ENCODE data around the gene CST9.
"Not testable (repeated sequence)": the region's sequence is repeated elsewhere in the genome, so short reads cannot be mapped to it uniquely, and the experiment has no call there.

Gene CST9

GRCh38 chr20:23623666-23624323 lies 18.1 kb upstream of the CST9 start:
- DNase-seq (ENCODE audit: low read depth), result no peak

DNA sequence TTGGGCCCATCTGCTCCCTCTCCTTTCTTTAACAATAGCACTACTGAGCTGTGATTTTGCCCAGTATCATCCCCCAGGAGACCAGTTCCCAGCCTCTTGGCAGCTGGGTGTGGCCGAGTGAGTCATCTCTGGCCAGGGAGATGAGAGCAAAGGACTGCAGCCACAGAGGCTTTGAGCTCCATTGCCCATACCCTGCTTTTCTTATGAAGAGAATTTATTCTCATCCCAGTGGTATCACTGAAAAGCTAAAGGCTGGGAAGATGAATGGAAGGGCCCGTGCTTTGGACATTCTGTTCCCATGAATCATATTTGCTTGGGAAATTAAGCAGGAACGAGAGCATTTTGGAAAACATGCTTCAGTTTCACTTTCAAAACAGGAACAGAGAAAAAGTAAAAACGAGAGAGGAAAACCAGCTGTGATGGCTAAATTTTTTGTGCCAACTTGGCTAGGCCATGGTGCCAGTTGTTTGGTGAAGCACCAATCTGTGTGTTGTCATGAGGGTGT lies 17.2 kb upstream of the CST9 start:
- no peak for DNase-seq (ENCODE audit: low read depth)

DNA sequence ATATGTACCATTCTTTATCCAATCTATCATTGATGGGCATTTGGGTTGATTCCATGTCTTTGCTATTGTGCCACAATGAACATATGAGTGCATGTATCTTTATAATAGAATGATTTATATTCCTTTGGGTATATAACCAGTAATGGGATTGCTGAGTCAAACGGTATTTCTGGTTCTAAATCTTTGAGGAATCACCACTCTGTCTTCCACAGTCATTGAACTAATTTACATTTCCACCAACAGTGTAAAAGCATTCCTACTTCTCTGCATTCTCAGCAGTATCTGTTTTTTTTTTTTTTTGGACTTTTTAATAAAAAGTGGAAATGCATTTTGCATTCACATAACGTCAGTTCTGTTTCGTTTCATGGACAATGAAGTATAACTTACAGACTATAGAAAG lies 16.7 kb upstream of the CST9 start:
- DNase-seq (ENCODE audit: low read depth), result not testable (repeated sequence)

DNA sequence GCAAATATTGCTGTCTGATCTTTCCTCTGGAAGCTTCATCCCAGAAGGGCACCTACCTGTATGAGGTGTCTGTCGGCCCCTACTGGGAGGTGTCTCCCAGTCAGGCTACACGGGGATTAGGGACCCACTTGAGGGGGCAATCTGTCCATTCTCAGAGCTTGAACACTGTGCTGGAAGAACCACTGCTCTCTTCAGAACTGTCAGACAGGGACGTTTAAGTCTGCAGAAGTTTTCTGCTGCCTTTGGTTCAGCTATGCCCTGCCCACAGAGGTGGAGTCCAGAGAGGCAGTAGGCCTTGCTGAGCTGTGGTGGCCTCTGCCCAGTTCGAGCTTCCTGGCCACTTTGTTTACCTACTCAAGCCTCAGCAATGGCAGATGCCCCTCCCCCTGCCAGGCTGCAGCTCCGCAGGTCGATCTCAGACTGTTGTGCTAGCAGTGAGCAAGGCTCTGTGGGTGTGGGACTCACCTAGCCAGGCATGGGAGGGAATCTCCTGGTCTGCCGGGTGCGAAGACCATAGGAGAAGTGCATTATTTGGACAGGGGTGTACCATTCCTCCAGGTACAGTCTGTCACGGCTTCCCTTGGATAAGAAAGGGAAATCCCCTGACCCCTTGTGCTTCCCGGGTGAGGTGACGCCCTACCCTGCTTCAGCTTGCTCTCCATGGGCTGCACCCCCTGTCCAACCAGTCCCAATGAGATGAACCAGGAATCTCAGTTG lies 15.1 kb upstream of the CST9 start:
- DNase-seq (ENCODE audit: low read depth), result not testable (repeated sequence)

DNA sequence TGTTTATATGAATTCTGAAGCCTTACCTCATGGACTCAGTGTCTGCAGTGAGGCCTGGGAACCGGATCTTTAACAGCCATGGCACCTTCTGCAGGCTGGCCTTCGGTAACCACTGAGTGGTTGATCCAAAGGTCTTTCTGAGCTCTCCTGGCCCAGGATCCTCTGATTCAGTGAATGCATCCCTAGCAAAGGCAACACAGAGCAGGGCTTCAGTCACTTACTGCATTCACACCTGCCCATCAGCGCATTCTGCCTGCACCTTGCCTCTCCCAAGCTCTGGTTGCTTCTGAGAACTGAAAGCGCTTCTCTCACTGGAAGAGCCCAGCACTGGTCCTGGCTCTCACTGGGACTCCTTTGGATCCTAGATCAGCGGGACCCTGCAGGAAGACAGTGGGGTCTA lies 8.4 kb upstream of the CST9 start:
- no peak for DNase-seq (ENCODE audit: low read depth)

DNA sequence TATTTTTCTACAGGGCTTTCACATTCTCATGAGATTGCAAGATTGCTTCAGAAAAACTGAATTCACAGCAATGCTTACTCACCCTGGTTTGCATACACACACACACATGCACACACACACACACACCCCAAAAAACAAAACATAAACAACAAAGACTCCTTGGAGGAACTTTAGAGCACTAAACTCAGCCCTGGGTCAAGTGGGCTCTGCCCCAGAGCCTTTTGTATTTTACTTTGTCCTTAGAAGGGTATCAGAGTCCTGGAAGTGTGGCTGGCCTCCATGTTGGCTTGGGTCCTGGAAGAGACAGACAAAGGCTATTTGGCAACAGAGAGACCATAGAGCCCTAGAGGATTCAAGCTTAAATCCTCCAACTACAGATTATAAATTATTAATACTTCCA lies 8.0 kb upstream of the CST9 start:
- no peak for DNase-seq (ENCODE audit: low read depth)

DNA sequence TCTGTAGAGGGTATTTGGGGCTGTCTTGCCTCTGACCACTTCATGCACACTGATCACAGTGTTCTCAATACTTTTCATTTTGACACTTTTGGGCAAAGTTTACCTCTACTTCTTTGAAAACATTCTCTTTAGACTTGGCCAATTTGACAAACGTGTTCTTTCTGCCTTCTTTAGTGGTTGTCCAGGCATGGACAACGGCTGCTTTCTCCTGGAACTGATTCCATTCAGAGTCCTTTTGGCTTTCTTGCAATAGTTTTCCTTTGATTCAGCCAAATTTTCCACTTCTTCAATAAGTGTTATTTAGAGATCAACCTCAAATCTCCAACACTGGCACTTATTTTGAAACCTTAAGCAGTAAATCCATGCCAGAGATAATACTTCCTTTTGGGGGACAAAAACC lies 6.7 kb upstream of the CST9 start:
- no peak for DNase-seq (ENCODE audit: low read depth)

DNA sequence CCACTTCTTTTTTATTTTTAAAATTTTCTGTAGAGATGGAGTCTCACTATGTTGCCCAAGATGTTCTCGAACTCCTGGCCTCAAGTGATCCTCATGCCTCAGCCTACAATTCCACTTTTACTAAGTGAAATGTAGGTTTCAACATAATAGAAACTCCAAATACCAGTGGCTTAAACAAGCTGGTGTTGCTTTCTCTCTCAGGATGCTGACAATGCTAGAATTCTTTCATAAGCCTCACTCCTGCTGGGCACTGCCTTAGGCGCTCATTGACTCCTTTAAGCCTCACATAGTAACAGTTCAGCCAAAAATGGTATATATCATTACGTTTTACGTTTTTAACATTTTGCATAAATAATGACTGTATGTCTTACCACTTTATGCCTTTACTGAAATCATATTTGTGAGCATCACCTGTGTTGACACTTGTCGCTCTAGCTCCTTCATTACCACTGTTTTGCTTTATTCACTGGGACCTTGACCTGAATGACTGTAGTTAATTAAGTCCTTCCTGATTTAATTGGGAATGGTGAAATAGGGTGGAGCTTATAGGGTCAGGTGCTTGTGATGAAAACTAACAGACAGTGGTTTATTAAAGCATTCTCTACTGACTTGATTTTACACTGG lies 3.9 kb upstream of the CST9 start:
- DNase-seq (ENCODE audit: low read depth), result no peak

GRCh38 chr20:23608251-23608846 lies 2.6 kb upstream of the CST9 start:
- no peak for DNase-seq (ENCODE audit: low read depth)

- no peak for DNase-seq (ENCODE audit: low read depth)
Measured at GRCh38 chr20:23607497-23608245, 2.0 kb upstream of the CST9 start.

DNA sequence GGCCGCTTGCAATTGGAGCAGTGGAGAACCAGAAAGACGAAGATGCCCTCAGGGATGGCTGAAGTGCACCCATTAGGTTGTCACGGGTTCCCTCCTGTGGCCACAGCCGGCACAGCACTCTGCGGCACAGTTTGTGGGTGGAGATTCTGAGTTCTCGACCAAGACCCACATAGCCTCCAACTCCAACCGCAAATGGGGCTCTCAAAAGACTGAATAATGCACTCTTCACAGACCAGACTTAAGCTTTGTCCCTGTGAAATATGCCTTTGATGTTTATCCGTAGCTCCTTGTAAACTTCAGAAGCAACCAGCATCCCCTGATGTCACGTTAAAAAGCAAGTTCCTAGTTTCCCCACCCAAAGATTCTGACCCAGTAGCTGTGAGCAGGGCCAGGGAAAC lies 934 bp upstream of the CST9 start:
- peak; percentile 11 for DNase-seq (ENCODE audit: low read depth)

GRCh38 chr20:23604306-23604705 lies 1.4 kb downstream of the CST9 start:
- no peak for DNase-seq (ENCODE audit: low read depth)

DNA sequence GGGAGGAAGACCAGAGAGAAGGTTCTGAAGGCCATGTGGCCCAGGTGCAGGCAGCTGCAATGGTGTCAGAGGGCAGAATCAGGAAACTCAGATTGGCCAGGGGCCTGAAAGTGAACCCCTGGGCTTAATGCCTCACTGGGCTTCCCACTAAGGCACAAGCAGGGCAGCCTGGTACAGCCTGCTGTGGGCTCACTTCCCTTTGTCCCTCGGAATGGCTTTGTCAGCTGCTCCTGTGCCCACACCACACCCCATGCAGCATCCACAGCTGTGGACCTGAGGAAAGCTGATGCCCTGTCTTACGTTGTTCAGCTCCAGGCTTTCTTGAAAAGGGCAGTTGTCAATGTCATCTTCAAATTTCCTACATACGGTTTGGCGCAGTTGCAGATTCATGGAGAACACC lies 2.4 kb downstream of the CST9 start:
- DNase-seq (ENCODE audit: low read depth), result no peak

DNA sequence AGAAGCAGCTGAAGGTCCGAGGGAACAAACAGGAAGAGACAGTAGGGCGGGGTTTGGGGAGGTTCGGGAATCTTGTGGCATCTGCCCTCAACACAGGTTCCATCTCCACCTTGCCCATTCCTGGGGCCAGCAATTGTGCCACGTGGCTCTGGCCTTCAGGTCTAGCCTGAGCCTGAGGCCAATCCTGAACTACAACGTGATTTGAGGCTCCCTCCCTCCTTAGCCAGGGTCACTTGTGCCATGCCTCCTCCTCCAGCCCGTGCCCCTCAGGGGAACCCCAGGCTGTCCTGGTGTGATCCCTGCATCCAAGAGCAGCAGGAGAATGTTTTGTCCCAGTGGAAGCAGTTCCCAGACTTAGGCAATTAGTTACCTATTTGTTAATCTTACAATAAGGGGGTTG lies 3.0 kb downstream of the CST9 start:
- DNase-seq (ENCODE audit: low read depth), result no peak

DNA sequence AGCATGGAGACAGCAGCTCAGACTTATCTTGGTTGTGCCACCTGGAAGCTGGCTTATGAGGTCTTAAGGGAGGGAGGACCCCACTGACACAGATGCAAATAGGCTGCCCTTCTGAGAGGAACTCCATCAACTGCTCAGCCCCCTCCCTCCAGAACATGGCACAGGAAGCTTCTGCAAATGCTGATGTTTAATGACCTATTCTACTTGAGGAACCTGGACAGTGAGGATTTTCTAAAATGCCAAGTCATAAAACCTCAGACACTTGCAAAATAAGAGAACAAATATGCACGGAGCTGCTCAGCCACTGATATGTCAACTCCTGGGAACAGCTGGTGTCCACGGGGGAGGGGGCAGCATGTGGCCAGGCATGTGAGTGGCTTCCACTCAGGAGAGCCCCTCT lies 3.5 kb downstream of the CST9 start:
- DNase-seq (ENCODE audit: low read depth), result no peak

GRCh38 chr20:23601715-23602114 lies 4.0 kb downstream of the CST9 start:
- no peak for DNase-seq (ENCODE audit: low read depth)

DNA sequence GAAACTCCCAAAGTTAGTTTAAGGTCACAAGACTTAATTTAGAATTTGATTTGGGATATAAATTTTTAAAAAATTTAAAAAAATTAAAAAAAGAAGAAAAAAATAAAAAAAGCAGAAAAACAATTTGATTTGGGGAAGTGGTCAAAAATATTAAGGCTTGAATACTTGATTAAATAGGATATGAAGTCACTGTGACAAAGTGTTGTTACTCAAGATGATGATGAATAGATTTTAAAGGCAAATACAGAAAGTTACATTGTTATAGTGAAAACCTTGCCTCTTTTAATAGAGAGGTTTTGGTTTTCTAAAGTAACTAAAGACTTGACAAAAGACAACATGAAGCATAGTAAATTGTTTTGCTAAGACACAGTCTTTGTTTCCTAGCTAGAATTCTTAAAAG lies 7.2 kb downstream of the CST9 start:
- no peak for DNase-seq (ENCODE audit: low read depth)

DNA sequence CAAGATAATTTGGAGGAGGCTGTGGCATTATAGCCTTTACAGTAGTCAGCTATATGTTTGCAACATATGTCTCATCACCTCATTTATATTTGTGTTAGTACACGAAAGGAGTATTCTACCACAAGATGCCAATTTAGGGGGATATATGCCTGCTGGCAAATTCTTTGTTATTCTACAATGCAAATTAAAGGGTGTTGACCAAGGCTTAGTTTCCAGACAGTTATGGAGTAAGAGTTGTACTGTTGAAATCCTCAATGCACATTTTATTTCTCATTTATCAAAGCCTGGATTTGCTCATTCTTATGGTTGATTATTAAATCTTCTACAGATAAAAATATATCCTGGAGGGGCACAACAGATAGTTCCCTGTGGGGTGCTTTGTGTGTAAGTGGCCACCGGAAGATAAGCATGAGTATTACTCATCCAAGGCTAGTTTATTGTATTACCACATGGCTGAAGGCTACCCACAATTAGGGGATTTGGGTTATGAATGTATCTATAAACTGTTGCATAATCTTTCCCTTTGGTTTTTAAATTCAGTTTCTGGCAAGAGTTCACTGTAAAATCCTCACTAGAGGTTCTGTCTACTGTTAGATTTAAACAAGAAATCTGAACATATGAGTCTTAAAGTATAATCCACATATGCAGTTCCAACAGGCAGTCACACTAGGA lies 9.0 kb downstream of the CST9 start:
- DNase-seq (ENCODE audit: low read depth), result no peak

- no peak for DNase-seq (ENCODE audit: low read depth)
Measured at GRCh38 chr20:23595941-23596340, 9.8 kb downstream of the CST9 start.

GRCh38 chr20:23588434-23589403 lies 17.0 kb downstream of the CST9 start:
- no peak for DNase-seq (ENCODE audit: low read depth)

All from activated T-helper 9 cell treated with anti-CD3 and anti-CD28 coated beads, Interleukin-2, amount 50 U/mL, for 16 hours (primary cell).